NCI-H1092 treated with DMSO at 0.1 percent for 48 hours (cell line): ENCODE results near the gene FAM110C.
"Not testable (repeated sequence)": the region's sequence is repeated elsewhere in the genome, so short reads cannot be mapped to it uniquely, and the experiment has no call there.

ENCODE experiments used
- DNase-seq: peaks from one replicate; lab custom pipeline; 2025; lab: John Stamatoyannopoulos, UW

Gene FAM110C

DNA sequence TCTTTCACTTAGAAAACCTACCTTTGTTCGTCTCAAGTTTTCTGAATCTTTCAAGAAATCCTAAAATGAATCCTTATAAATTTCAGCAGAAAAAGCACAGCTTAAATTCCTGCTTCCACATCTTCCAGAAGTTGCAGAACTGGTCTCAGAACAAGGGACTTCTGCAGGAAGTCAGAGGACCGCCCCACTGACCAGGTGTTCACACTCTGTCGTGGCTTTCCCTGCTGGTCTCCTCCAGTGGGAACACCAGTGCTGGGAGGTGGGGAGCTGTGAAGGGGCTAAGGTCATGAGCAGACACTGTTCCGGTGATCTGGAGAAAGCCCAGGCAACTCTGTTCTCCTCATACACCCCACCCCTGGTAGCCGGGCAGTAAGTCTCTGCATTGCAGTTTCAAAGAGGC, 3.5 kb downstream of the FAM110C start:
- DNase-seq = no peak

DNA sequence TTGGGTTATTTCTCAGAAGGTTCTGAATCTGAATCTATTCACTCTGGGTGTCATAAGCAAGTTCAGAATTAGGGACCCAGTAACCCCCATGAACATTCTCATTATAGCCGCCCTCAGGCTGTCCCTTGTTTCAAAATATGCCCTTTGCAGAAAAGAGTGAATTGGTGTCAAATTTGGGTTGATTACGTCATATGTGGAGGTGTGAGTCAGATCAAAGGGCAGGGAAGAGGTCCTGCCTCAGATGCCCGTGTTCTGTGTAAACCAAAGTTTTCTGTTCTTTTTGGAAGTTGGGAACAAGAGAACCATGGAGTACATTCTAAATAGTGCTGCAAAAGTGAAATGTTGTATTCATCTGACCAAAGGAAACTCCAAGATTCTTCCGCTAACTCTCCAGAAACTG, 5.8 kb downstream of the FAM110C start:
- no peak for DNase-seq

DNA sequence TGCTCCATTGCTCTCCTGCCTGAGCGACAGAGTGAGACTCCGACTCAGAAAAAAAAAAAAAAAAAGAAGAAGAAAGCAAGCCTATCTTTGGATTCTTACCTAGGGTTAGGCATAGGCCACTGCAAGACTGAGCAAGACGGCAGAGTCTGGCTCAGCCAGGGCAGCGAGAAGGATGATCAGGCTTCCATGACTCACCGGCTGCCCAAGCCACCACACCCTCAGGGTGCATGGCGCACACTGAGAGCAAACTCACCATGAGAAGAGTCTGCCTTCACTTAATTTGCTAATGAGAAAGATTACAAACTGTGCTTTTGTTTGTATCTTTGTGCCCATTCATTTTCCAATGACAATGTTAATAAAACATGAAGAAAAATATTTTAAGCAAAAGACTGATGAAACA, 8.2 kb downstream of the FAM110C start:
- DNase-seq = no peak

DNA sequence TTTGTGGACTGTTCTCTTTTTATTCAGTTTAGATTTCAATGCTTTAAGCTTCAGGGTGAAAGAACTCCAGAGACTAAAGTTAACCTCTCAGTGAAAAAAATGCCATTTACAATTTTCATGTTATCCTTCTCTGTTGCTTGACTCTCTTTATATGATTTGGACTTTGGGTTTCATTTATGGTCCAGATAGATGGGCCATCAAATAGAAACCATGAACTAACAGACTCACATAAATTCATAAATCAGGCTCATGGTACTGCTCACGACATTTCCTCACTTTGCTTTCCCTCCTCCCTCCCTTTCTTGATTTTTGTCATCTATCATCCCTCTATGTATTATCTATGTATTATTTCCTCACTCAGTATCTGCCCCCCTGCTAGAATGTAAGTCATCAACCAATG, 10.0 kb downstream of the FAM110C start:
- DNase-seq = no peak

DNA sequence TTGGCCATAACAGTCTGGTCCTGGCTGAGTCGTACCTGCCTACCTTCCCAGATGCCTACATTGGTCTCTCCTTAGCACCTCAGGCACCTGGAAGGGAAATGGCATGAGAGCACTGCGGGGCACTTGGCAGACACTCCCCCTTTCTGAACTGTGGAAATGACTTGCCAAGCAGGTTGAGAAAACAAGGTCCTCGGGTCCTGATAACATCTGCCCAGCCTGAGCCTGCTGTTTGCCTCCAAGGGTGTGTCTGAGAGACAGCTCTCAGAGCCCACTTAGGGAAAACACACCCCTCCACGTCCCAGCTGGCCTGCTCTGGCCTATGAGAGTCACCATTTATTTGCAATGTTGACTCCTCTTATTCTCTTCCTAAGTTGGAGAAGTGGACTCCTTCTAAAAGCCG, 10.5 kb downstream of the FAM110C start:
- DNase-seq = no peak

DNA sequence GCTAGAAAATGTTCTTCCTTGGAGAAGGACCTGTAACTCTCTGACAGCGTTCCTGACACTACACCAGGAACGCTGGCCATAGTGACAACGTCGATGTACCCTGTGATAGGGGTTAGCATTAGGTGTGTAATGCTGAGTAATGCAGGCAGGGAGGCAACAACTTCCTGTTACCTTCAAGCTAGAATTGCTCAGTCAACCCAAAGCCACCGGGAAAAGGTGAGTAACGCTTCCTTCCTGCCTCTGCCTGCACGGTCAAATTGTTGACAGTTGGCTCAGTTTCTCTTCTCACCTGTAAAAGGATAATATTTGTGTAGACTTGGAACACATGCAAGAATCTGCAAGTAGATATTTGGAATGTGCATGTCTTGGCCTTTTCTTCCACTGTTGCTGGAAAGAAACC, 12.7 kb downstream of the FAM110C start:
- DNase-seq = no peak

DNA sequence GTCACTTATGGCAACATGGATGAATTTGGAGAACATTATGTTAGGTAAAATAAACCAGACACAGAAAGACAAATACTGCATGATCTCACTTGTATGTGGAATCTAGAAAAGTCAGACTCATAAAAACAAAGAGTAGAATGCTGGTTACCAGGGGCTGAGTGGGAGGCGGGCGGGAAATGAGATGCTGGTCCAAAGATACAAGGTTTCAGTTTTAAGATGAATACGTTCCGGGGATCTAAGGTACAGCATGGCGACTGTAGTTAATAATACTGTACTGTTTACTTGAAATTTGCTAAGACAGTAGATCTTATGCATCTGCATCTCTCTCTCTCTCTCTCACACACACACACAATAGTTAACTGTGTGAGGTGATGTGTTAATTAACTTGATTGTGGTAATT, 14.2 kb downstream of the FAM110C start:
- no peak for DNase-seq

DNA sequence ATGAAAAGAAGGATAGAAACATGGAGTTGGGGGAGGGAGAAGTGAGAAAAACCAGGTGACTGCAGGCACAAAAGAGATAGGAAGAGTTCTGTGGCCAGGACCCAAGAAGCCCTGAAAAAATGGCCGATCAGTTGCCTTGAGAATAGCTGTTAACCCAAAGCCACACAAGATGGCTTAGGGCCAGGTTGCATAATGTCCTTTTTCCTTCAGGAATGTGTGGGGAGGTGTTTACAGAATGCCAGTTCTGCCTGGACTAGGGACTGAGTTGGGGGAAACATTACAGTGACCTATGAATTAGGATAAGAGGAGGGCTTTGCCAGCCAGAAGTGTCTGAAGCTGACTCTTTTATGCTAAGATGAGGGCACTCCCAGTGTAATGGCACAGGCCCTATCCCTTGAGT, 17.1 kb downstream of the FAM110C start:
- no peak for DNase-seq

DNA sequence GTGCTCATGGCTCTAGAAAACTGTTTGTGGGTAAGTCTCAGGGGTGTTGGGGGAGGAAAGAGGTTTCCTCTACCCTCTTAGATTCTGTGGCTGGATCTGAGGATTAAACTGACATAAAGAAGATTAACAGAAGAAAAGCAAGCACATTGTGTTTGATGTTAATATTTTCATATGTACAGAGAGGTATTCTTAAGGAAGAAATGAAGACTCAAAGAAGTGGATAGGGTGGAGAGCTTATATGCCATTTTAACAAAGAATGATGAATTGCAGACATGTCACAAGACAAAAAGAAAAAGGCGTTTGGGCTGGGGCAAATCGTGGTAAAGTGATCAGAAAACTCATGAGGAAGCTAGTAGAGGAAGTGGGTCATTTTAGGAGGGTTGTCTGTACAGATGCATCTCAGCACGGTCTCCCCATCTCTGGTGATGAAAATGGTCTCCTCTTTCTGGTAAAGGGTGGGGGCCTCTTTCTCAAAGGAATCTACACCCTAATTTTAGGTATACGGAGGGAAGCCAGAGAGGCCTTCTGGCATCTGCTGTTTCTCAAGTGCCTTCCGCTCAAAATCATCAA, 17.8 kb downstream of the FAM110C start:
- no peak for DNase-seq

DNA sequence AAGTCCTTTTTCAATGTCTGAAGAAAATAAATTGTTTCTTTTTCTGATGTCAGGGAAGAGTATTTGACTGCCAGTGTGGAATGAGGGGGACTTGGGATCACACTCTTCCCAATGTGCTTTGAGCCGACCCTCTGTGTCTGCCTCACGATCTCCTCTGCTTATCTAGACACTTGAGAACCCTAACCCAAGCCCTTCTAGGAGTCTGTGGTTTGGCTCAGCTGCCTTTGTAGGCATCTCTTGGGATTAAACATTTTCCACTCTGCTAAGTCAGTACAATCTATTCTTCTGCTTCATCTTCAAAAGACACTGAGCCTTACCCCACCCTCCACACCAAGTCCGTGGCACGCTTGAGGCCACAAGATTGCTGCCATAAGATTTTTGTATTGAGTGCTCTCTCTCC, 19.4 kb downstream of the FAM110C start:
- DNase-seq = no peak

DNA sequence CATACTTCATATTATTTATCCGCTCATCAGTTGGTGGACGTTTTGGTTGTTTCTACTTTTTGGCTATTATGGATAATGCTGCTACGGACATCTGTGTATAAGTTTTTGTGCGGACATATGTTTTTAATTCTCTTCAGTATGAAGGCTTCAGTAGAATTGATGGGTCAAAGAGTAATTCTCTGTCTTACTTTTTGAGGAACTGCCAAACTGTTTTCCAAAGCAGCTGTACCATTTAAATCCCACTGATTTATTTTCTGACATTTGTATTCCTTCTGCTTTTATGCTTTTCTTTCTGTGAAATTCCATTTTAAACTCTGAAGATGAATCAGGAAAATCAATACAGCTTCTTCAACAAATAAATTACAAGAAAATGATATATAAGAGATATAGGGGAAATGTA, 20.8 kb downstream of the FAM110C start:
- DNase-seq = no peak

DNA sequence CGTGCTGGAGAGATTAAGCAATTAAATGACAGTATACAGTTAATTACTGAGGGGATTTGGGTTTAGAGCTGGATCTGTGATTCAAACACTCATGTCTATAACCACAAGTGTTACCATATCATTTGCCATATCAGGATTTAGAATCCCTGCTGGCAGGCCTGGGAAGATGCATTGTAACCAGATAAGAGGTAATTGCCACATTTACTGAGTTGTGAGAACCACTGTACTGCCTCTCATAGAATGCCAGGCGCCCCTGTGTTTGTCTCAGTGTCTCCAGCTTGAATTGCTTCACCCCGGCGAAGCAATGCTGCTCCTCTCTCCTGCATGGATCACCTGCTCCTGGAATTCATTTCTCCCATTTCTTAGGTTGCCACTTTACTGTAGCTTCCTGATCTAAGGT, 21.7 kb downstream of the FAM110C start:
- not testable (repeated sequence) for DNase-seq

DNA sequence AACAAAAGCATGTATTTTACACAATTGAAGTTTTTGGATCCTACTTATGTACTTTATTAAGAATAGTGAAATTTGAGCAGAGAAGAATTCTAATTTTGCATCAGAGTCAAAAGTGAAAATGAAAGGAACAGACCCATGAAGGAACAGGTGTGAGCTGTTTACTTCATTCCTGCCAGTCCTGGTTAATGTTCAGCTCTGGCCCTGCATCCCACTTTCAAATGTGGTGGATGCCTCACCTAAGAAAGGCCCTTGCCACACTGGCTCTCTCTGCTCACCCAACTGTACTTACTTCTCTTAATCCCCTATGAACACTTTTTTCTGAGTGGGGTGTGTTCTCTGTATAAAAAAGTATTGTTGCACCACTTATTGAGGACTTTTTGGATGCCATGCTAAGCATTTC, 22.2 kb downstream of the FAM110C start:
- no peak for DNase-seq

DNA sequence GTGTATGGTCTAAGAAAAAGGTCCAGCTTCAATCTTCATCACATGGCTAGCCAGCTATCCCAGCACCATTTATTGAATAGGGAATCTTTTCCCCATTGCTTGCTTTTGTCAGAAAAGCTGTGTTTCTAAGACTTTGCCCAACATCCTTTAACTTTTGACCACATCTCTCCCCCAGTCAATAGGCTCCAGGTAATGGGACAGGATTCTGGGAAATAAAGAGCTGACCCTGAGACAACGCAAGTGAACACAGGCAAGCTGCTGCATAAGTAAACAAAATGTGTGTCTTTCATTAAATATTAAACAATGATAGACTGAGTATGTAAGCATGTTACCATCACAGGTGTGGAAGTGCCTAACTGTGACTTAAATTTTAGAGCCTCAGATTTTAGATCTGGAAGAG, 23.0 kb downstream of the FAM110C start:
- no peak for DNase-seq

DNA sequence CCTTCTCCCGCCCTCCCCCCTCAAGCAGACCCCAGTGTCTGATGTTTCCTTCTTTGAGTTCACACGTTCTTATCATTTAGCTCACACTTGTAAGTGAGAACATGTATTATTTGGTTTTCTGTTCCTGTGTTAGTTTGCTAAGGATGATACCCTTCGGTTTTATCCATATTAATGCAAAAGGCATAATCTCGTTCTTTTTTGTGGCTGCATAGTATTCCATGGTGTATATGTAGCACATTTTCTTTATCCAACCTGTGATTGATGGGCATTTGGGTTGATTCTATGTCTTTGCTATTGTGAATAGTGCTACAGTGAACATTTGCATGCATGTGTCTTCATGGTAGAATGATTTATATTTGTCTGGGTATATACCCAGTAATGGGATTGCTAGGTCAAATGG, 24.1 kb downstream of the FAM110C start:
- not testable (repeated sequence) for DNase-seq

DNA sequence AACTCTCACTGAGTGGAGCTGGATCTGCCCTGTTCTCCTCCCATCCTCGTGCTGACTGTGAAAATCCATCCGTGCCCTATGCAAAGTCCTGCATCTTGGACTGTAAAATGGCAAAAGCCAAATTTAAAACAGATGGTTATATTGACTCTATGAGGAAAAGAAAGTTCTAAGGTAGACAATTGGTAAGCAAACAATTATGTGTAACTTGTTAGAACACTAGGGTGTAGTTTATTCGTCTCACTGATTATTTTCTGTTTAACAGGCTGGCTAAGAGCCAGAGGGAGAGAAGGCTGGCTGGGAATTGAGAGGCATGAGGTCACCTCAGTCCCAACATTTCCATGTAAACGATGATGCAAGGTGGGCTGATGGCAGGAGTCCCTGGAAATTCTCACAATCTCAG, 26.0 kb downstream of the FAM110C start:
- DNase-seq = not testable (repeated sequence)

DNA sequence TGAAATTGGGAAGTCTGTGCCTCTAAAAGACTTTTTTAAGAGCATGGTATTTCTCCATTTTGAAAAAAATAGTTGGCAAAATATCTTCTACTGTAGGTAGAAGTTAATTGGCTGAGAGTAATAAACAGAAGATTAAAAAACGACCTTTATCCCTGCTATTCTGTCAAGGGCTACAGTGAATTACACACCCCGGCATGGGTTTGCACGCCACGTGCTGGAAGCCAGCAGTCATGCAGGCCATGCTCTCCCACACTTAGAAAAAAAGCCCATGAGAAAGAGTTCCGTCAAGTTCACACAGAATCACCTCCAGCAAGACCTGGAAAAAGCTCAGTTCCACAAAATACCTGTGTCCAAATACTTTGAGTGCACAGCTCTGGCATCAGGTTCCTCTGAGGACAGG, 26.8 kb downstream of the FAM110C start:
- DNase-seq = no peak

DNA sequence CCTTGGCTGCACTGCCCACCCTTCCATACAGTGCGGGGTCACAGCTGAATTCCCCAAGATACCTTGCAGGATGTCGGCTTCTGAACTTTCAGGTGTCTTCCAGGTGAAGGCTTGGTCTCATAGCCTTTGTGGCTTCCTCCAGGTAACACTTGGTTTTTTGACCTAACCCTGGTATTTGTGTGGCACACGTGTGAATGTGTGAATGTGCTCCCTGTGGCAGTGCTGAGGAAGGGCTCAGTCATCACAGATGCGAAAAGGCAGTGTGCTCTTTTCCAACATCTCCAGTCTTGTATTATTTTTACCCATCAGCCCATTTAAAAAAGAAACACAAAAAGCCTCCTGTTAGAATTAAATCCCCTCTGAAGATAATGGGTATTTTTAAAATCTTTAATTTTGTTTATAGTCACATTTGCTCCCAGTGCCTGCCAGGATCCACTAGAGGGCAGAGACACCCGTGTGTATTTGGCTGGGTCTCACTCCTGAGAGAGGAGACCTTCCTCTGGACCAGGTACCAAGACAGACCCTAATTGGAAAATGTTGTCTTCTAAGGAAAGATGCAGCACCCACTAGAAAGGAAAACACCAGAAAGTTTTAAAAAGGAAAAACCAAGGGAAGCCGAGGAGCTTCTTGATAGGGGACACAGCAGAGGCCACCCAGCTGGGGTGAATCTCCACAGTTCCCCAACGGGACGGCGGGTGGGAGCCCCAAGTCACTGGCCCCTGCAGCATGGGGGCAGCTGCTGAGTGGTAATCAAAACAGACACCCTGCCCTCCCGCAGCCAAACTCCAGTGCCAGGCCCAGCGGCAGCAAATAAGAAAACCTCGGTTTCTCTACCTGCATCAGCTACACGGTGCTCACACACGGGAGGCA, 27.7 kb downstream of the FAM110C start:
- DNase-seq = no peak

DNA sequence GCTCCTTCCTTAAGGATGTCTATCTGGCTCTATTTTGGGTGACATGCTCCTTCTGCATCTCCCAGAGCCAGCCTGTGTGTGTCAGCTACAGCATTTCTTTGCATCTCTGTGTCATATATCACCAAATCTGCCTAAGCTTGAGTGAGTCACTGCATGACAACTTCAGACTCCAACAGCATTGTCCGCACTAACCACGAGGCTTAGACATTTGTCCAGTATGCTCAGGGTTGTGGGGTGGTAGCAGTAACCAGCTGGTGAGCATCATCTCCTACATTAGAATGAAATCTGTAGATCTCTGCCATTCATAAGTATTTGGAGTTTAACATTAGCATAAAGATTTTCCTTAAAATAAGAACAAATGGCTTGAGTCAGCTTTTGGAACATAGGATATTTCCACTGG, 30.4 kb downstream of the FAM110C start:
- DNase-seq = not testable (repeated sequence)

DNA sequence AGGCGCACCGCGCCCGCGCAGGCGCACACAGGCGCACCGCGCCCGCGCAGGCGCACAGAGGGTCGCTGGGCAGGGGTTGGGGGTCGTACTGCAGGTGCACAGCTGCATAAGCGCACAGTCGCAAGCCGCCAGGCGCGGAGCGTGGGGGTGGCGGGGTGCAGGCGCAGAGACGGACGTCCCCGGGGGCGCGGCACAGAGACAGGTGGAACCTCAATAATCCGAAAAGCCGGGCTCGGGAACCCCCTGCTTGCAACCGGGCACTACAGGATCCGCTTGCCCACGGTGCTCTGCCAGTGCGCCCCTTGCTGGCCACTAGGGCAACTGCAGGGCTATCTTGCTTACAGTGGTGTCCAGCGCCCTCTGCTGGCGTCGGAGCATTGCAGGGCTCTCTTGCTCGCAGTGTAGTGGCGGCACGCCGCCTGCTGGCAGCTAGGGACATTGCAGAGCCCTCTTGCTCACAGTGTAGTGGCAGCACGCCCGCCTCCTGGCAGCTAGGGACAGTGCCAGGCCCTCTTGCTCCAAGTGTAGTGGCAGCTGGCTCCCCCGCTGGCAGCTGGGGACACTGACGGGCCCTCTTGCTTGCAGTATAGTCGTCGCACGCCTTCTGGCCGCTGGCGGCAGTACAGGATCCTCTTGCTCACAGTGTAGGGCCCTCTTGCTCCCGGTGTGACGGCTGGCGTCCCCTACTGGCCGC, 34.9 kb downstream of the FAM110C start:
- no peak for DNase-seq

DNA sequence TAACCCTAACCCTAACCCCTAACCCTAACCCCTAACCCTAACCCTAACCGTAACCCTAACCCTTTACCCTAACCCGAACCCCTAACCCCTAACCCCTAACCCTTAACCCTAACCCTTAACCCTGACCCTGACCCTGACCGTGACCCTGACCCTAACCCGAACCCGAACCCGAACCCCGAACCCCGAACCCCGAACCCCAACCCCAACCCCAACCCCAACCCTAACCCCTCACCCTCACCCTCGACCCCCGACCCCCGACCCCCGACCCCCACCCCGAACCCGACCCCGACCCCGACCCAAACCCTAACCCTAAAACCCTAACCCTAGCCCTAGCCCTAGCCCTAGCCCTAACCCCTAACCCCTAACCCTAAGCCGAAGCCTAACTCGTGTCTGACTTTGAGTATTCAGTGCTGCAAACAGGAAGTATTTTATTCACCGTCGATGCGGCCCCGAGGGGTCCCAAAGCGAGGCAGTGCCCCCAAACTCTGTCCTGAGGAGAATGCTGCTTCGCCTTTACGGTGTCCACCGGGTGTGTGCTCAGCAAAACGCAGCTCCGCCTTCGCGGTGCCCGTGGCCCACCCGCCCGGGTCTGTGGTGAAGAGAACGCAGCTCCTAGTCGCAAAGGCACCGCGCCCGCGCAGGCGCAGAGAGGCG, 36.0 kb downstream of the FAM110C start:
- DNase-seq = no peak
